HFFc6 (cell line): ENCODE results near the gene MAIP1. TPM values are rescaled to one million over a fixed set of nuclear protein-coding genes. Genes with fewer than 3 reads are reported as not detected.

Experiments used
- DNase-seq: peaks from one replicate; pipeline ENCODE4 v3.0.0-alpha.2; 2018
- H3K27ac Mint-ChIP-seq: 2 replicates; pipeline ENCODE4 v1.8.0; 2020; ENCODE audit warnings: mild to moderate bottlenecking, mixed read lengths
- H3K27me3 Mint-ChIP-seq: 2 replicates; pipeline ENCODE4 v1.8.0; 2021; ENCODE audit warnings: mild to moderate bottlenecking, moderate library complexity, mixed read lengths; ENCODE audit not compliant: insufficient read depth
- H3K36me3 Mint-ChIP-seq: 2 replicates; pipeline ENCODE4 v1.8.0; 2021; ENCODE audit warnings: low read depth, mixed read lengths
- H3K4me1 Mint-ChIP-seq: 2 replicates; pipeline ENCODE4 v1.8.0; 2020; ENCODE audit warnings: low read depth, mixed read lengths
- H3K4me3 Mint-ChIP-seq: 2 replicates; pipeline ENCODE4 v1.8.0; 2020; ENCODE audit warnings: mild to moderate bottlenecking, moderate library complexity, mixed read lengths
- H3K9me3 Mint-ChIP-seq: 2 replicates; pipeline ENCODE4 v1.8.0; 2020; ENCODE audit warnings: mild to moderate bottlenecking, mixed read lengths
- total RNA-seq, 6 experiments: library from RNA; stranded (reverse); fragmentation: NEBNext Ultra II Directional; extraction: Animal tissue kit (Norgen Biotek cat#: 25700); gene quantifications; 2 replicates in 1 of 6; 3 replicates in 5 of 6; pipeline ENCODE4 v1.2.3, GENCODE V29; 2021
- TF ChIP-seq, protein P1 (sequence below): fragments of 200-600 bp; sonication (generic); IDR thresholded peaks from 2 replicates; pipeline ENCODE4 v1.5.0; 2021; ENCODE audit warnings: antibody characterized with exemption, mild to moderate bottlenecking

The MAIP1 gene
- total RNA-seq, 6 experiments from 2014 or later = 18.7 to 23.3 (median 20.4) TPM

DNA sequence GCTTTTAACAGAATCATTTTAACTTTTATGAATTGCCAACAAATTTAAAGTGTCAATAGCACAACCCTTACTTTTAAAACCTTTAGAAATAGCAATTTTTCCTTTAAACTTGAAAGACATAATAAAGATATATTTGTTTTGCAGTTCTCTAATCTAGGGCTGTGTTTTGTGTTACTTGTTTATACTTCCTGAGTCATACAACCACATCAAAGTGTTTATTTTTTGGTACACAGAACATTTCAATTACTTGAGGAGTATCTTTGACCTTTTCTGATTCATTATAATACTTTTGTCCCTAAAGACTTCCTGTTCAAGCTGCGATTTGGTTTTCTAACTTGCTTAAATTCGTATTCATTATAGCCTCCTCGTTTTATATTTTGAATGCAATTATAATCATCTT is 21.9 kb upstream of the MAIP1 start:
- H3K4me3 Mint-ChIP-seq = no peak overlapping the region
- peak; percentile 21 for DNase-seq
- H3K4me1 Mint-ChIP-seq = peaks cover 14% of the 10 kb centered on the region
- no peaks in the 10 kb centered on the region; the same call in 1 of the 2 replicates for H3K27me3 Mint-ChIP-seq
- H3K36me3 Mint-ChIP-seq = peaks cover 18% of the 10 kb centered on the region
- TF ChIP-seq, protein P1, sequence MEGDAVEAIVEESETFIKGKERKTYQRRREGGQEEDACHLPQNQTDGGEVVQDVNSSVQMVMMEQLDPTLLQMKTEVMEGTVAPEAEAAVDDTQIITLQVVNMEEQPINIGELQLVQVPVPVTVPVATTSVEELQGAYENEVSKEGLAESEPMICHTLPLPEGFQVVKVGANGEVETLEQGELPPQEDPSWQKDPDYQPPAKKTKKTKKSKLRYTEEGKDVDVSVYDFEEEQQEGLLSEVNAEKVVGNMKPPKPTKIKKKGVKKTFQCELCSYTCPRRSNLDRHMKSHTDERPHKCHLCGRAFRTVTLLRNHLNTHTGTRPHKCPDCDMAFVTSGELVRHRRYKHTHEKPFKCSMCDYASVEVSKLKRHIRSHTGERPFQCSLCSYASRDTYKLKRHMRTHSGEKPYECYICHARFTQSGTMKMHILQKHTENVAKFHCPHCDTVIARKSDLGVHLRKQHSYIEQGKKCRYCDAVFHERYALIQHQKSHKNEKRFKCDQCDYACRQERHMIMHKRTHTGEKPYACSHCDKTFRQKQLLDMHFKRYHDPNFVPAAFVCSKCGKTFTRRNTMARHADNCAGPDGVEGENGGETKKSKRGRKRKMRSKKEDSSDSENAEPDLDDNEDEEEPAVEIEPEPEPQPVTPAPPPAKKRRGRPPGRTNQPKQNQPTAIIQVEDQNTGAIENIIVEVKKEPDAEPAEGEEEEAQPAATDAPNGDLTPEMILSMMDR = no peak
- H3K27ac Mint-ChIP-seq = no peak overlapping the region
- no peaks in the 10 kb centered on the region for H3K9me3 Mint-ChIP-seq

DNA sequence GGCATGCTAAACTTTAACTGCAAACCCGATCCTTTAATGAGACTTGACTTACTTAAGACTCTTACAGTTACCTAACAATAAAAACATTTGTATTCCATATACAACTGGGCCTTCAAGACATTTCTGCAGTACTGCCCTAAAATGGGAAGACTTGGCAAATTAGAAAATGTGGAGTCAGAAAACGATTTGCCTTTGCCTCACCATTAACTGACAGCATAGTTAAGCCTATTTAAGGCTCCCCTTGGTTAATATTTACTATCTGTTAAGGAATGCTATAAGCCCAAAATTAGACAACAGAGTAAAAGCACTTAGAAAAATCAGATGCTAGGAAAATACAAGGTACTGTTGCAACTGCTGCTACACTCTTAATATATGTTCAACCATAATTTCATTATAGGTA is 18.8 kb upstream of the MAIP1 start:
- Mint-ChIP-seq H3K27ac (no peak overlapping the region), H3K27me3 (no peaks in the 10 kb centered on the region), H3K4me3 (no peak overlapping the region), H3K9me3 (no peaks in the 10 kb centered on the region), H3K36me3 (peaks cover 20% of the 10 kb centered on the region), H3K4me1 (peaks cover 14% of the 10 kb centered on the region)
- no peak for DNase-seq
- TF ChIP-seq, protein P1 = no peak

DNA sequence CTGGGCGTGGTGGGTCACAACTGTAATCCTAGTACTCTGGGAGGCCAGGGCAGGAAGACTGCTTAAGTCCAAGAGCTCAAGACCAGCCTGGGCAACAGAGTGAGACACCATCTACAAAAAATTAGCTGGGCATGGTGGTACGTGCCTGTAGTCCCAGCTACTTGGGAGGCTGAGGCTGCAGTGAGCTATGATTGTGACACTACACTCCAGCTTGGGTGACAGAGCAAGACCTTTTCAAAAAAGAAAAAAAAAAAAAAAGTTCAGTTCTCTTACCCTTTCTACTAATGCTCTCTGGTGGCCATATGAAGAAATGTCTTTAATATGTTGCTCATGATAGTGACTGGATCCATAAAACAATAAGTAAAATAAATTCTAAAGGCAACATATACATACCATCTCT is 15.0 kb upstream of the MAIP1 start:
- H3K27ac Mint-ChIP-seq = no peak overlapping the region
- H3K4me3 Mint-ChIP-seq = no peak overlapping the region
- H3K9me3 Mint-ChIP-seq = no peaks in the 10 kb centered on the region
- peaks cover 3% of the 10 kb centered on the region; the same call in 1 of the 2 replicates for H3K27me3 Mint-ChIP-seq
- TF ChIP-seq, protein P1 = peak; percentile 71
- peaks cover 14% of the 10 kb centered on the region; the same call in 1 of the 2 replicates for H3K36me3 Mint-ChIP-seq
- H3K4me1 Mint-ChIP-seq = no peaks in the 10 kb centered on the region
- peak; percentile 23 for DNase-seq

DNA sequence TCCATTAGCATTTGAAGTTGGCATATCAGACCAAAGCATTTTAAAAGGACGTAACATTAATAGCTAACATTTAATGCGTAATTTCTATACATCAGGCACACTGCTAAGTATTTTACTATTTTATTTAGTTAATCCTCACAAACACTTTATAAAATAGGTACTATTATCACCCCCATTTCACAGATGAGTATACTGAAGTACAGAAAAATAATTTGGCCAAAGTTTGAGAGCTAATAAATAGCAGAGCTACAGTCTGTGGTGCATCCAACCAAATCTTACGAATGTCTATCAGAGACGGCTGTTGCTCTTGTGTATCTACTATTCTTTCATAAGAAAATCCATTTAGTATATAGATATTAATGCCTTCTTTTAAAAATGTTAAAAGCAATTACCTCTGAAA is 12.0 kb upstream of the MAIP1 start:
- H3K9me3 Mint-ChIP-seq = no peaks in the 10 kb centered on the region
- TF ChIP-seq, protein P1 = no peak
- no peak for DNase-seq
- no peak overlapping the region for H3K4me3 Mint-ChIP-seq
- no peak overlapping the region for H3K27ac Mint-ChIP-seq
- peaks cover 23% of the 10 kb centered on the region for H3K36me3 Mint-ChIP-seq
- H3K4me1 Mint-ChIP-seq = peaks cover 15% of the 10 kb centered on the region
- peaks cover 3% of the 10 kb centered on the region; the same call in 1 of the 2 replicates for H3K27me3 Mint-ChIP-seq

DNA sequence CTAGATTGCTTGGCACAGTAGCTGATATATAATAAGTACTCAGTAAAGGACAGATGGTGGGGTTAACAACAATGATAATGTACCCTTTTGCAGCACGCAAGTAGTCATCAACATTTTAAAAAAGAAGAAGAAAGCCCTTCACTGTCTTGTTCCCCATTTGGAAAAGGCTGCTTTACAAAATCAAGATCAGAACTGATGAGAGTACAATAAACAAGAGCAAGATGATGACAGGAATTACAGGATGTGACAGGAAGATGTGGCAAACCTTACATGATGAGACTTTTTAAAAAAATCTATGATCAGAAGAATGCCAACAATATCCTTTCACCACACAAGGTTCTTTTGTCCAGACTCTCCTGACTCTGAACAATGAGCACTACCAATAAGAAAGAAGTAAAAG is 9.2 kb upstream of the MAIP1 start:
- TF ChIP-seq, protein P1 = no peak
- H3K27ac Mint-ChIP-seq = peak overlapping the region; percentile 2; the same call in 1 of the 2 replicates

DNA sequence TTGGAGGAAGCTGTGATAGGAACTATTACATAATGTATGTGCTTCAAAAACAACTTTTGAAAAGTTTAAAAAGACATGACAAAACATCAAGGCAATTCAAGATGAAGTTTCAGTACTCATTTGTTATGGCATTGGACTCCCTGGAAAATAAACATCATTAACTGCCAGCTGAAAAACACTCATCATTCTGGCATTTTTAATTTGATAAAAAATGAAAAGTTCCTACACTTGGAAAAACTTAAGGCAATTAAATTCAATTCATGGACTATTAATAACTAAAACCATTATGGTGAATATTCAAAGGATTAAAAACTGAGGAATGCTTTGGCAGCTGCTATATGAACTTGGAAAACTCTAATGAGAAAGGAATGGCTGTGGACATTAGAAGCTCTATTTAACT is 8.5 kb upstream of the MAIP1 start:
- no peak overlapping the region for H3K4me3 Mint-ChIP-seq

More for the DNA sequence above, 9.2 kb upstream of the MAIP1 start:
- peaks cover 15% of the 10 kb centered on the region for H3K36me3 Mint-ChIP-seq
- H3K4me1 Mint-ChIP-seq = peaks cover 15% of the 10 kb centered on the region
- no peaks in the 10 kb centered on the region for H3K9me3 Mint-ChIP-seq
- H3K27me3 Mint-ChIP-seq = peaks cover 3% of the 10 kb centered on the region; the same call in 1 of the 2 replicates
- DNase-seq = no peak
- H3K4me3 Mint-ChIP-seq = no peak overlapping the region

More for the DNA sequence above, 8.5 kb upstream of the MAIP1 start:
- H3K36me3 Mint-ChIP-seq = peaks cover 15% of the 10 kb centered on the region
- H3K9me3 Mint-ChIP-seq = no peaks in the 10 kb centered on the region
- DNase-seq = peak; percentile 31
- TF ChIP-seq, protein P1 = no peak
- H3K27ac Mint-ChIP-seq = peak overlapping the region; percentile 68
- peaks cover 3% of the 10 kb centered on the region; the same call in 1 of the 2 replicates for H3K27me3 Mint-ChIP-seq
- H3K4me1 Mint-ChIP-seq = peaks cover 15% of the 10 kb centered on the region
